TTC549 (cell line): Measurements from ENCODE around the gene DOC2A.

Experiments
- FAIRE-seq: peaks from 2 replicates; lab custom pipeline; 2012; peaks lifted over from hg19 to GRCh38; lab: Jason Lieb, UNC

DOC2A gene

DNA sequence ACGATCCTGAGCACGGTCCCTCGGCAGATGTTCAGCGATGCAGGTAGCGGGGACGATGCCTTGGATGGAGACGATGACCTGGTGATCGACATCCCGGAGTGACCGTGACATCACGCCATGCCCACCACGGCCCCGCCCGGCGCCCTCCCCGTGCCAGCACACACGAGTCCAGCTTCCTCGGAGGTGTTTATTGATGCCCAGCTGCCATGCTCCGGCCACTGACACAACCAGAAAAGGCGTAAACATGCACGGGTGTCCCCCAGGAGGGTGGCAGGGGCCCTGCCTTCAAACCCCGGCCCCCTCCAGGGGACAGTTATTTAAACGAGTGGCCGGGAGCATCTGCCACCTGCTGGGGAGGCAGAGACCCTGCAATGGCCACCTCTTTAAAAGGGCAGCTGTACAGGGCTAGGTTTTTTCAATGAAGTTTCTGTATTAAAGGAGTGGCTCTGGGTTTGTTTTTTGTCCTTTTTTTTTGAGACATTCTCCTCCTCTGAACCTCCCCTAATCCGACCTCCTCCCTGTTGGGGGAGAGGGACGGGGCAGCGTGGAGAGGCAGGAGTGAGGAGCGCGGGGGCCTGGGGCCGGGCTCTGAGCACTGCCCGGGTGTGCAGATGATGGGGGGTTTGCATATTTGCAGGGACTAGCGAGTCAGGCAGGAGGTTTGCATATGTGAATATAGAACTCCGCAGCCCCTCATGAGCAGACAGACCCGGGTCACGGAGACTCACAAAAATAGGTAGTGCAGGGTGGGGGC lies 5.3 kb downstream of the DOC2A start:
- FAIRE-seq = no peak

DNA sequence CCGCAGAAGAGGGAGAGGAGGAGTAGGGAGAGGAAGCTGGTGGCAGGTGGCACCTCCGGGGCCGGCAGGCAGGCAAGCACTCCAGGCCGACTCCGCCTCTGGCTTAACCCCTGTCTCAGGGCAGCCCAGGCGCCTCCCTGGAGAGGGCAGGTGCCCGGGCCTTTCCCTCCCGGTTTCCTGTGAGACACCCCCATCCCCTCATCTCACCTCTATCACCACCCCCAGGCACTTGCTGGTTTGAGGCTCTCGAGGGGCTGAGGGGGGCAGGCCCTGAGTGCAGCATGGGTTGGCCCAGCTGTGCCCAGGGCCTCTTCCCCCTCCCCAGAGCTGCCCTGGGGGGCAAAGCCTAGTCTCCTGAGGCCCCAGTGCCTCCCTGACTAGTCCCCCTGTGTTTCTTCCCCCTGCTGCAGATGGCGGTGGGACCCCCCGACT lies 6.0 kb downstream of the DOC2A start:
- FAIRE-seq = no peak

DNA sequence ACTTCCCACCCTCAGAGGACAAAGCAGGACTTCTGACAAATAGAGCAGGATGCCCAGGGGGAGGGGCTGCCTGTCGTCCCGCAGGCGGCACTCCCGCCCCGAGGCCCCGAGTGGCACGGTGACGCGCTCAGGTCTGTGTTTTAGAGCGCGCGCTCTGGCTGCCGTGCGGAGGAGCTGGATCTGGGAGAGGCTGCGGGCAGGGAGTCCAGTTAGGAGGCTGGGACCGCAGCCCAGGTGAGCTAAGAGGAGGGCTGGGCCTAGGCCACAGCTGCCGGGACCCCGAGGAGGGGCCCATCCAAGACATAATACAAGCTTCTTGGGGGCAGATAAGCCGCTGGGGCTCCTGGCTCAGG lies 6.4 kb downstream of the DOC2A start:
- FAIRE-seq = no peak

DNA sequence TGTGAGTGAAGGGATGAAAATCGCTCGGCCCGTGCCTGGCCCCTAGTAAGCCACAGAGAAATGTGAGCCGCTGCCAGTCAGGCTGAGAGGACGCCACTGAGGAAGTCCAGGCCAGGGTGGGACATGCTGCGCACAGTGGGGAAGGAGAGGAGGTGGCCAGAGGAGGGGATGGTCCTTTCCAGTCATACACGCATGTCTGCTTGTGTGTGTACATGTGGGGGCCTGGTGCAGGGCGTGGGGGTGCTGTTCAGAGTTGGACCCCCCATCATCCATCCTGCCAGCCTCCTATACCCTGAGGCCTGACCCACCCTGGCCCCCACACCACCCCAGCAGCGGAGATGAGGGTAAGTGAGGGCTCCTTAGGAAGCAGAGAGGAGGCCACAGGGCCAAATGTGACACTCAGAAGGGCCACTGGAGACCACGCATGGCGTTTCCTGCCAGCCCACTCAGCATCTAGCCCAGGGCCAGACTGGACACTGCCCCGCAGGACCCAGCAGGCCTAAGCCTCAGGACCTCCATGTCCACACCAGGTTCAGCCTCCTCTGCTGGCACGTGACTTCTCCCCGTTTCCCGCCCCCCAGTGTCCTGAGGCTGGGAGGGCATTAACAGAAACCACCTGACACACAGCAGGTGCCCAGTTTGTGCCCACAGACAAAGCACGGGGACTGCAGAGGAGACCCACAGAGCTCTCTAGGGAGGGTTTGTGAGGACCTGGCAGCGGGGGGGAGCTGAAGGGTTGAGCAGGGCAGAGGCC lies 7.0 kb downstream of the DOC2A start:
- no peak for FAIRE-seq

DNA sequence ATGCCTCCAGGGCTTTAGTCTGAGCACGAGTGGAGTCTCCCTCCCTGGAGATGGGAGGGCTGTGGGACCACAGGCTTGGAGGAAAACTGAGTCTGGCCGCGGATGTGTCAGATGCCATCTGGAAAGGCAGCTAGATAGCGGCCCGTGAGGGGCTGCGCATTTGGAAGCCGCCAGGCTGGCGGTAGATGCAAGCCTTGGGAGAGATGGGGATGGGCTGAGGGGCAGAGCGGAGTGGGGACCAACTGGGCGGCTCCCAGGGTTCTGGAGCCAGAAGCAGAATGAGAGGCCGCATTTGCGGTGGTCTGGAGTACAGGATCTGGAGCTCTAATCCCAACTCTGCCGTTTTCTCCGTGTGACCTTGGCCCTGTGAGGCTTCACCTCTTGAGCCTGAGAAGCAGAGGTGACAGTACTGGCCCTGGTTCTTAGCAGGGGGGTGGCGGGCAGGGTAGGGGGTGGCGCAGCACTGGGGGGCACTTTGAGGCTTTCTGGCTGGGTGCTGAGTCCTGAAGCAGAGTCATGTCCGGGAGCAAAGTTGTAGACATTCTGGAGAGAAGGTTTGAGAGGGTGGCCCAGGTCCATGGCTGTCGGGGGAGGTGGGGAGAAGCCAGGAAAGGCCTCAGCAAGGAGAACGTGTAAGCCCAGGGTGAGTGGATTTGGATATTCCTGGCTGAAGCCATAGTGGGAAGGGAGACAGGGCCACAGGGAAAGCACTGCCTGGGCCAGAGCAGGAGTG lies 8.0 kb downstream of the DOC2A start:
- no peak for FAIRE-seq

DNA sequence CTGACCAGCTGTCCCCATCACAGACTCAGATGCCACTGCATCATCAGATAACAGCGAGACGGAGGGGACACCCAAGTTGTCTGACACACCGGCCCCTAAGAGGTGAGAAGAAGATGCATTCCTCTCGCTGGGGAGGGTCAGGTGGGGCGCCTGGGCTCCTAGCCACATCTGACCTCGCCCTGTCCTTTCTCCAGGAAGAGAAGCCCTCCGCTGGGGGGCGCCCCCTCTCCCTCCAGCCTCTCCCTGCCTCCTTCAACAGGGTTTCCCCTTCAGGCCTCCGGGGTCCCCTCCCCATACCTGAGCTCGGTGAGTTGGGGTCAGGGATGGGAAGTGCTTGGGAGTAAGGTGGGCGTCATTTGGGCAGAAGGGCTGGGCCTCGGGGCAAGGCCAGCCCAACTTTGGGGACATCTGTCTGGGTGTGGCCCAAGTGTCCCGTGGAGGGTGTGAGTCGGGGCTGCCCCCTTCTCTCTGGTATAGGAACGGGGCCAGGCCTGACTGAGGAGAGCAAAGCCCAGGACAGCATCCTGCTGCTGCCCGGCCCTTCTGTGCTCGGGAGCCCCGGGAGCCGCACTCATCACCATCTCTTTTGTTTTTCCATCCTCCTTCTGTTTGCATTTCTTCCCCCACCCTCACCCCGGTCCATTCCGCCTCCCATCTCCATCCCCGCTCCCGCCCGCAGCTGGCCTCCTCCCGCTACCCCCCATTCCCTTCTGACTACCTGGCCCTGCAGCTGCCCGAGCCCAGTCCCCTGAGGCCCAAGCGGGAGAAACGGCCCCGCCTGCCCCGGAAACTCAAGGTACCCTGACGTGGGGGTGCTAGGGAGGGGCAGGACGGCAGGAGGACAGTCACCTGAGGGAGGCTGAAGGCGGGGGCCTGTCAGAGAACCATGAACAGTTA lies 9.8 kb downstream of the DOC2A start:
- no peak for FAIRE-seq

DNA sequence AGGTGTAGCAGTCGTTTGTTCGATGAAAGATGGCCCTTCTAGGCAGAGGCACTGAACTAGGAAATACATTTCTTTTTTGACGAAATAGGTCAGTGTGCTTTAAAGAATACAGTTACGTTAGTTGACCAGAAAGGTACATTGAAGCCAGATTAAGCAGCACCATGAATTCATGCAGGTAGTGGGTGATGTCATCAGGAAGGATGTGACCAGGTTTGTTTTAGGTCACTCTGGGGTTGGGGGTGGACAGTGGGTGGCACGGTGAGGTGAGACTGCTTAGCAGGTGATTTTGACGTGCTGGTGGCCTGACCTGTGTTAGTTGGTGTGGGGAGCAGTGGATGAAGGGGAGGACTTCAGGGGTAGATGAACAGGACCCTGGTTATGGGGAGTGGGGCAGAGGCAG lies 11.2 kb downstream of the DOC2A start:
- FAIRE-seq = no peak

DNA sequence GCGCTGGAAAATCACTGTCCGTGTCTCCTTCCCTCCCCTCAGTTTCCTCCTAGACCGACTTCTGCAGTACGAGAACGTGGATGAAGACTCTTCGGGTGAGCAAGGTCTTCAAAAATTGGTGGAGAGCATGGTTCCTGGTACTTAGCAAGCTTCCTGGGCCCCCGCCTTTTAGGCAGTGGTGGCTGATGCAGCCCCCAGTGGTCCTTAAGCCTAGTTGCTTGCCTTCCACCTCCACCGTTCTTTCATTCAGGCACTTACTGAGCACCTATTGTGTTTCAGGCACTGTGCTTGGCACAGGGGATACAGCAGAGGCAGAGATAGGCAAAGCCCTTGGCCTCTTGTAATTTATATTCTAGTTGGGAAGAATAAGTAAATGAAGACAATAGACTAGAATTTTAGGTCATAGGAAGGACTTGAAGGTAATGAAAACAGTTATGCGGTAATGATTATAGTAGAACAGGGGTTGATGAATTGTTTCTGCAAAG lies 14.0 kb downstream of the DOC2A start:
- no peak for FAIRE-seq

DNA sequence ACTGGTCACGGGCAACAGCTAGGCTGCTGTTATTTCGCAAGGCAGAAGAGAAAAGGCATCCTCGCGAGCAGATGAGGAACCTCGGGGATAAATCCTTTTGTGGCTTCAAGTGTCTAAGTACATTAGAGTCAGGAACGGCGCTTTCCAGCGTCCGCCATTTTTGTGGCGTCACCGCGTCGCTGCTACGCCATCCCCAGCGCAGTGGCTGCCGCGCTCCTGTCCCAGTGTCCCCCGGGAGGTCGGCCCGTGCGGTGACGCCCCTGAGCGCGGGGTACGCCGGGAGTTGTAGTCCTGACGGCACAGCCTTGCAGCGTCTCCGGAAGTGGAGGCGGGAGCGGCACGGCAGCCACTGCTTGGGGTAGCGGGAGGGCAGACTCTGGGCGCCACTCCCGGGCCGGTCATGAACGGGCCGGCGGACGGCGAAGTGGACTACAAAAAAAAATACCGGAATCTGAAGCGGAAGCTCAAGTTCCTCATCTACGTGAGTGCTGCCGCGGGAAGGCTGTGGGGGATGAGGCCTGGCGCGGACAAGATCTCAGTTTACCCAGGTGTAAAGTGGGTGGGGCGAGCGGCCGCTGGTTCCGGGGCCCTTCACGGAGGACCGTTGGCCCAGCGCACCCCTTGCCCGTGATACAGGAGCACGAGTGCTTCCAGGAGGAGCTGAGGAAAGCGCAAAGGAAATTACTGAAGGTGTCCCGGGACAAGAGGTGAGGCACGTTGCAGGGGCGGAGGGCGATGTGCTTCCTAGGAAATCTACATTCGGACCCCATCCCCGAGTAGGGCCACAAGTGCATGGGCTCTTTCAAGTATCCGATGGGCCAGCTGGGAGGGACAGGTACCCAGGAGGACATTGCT lies 14.7 kb downstream of the DOC2A start, which contains the start of gene INO80E:
INO80E (plus strand) TSS at position 331 of the 855 bp plus-strand sequence; CDS start at position 401, 70 bp downstream.
- peak; percentile 28 for FAIRE-seq

DNA sequence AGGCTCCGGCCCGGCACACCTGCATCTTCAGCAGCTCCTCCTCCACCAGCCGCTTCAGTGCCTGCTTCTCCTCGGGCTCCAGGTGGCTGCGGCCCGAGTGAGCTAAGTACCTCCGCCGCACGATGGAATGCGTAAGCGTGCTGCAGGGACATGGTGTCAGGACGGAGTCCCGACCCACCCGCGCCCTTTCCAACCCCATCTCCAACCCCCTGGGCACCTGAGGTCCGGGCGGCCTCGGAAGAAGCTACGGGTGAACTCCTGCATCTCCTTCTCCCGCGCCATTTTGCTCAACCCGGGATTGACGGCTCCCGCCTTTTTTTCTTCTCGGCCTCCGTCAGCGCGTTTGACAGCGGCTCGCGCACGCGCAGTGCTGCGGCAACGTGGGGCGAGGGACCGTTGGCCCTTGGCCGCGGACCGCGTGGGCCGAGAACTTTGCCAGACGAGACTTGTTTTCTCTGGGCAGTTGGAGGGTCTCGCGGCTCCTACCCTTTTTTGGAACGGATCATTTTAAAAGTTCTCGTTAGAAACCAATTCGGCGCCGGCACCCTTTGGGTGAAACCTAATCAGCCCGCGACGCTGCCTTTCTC lies 15.4 kb downstream of the DOC2A start, which contains the start of gene HIRIP3:
HIRIP3 (minus strand) TSS at position 294 of the 587 bp plus-strand sequence; CDS start at position 282, 12 bp downstream.
- no peak for FAIRE-seq

DNA sequence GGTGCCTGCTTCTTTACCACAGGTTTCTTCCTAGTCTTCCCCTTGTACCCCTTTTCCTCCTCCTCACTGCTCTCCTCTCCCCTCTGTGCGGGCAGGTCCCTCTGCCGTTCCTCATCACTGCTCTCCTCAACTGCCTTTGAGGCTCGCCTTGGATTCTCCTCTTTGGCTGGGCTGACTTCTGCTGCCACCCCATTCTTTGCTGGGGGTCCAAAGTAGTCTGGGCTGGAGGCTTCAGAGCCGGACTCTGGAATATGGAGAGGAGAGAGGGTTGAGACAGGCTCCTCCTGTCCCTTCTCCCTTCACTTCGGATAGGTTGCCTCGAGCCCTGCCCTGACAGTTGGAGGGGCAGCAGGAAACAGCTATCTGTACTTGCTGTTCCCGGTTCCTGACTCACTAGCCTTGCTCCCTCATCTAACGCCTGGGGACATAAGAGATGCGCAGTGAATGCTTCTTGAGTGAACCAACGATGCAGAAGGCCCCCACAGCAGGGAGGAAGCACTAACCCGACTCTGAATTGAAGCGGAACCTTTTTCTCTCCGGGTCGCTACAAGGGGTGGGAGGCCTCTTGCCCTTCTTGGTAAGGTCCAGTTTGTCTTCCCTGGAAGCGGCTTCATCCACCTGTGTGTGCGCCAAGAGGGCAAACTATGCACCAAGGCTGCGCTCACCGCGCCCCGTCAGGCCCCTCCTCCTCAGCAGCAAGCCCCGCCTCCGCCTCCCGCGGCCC lies 16.1 kb downstream of the DOC2A start:
- no peak for FAIRE-seq

DNA sequence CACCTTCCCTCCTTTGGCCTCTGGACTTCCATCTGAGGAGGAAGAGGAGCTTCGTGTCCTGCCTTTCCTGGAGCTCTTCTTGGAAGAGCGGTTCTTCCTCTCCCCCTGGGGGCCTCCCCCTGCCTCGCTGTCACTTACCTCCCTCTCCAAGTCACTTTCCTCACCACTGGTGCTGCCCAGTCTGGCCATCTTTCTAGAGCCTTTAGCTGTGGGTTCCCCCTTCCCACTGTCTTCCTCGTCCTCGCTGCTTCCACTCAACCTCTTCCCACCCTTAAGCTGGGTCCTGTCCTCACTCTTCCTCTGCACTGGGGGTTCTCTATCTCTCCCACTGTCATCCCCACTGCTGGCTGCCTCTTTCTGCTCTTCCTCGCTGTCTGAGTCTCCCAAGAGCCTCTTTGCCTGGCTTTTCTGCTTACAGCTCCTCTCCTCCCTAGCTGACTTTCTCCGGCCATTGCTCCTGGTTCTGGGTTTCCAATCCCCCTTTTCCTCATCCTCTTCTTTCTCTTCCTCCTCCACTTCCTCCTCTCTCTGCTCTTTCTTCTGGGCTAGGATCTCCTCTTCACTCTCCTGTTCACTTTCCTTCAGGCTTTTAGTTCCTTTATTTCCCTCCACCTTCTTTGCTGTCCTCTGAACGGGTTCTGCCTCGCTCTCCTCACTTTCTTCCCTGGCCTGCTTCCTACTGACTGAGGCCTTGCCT lies 16.8 kb downstream of the DOC2A start:
- no peak for FAIRE-seq

DNA sequence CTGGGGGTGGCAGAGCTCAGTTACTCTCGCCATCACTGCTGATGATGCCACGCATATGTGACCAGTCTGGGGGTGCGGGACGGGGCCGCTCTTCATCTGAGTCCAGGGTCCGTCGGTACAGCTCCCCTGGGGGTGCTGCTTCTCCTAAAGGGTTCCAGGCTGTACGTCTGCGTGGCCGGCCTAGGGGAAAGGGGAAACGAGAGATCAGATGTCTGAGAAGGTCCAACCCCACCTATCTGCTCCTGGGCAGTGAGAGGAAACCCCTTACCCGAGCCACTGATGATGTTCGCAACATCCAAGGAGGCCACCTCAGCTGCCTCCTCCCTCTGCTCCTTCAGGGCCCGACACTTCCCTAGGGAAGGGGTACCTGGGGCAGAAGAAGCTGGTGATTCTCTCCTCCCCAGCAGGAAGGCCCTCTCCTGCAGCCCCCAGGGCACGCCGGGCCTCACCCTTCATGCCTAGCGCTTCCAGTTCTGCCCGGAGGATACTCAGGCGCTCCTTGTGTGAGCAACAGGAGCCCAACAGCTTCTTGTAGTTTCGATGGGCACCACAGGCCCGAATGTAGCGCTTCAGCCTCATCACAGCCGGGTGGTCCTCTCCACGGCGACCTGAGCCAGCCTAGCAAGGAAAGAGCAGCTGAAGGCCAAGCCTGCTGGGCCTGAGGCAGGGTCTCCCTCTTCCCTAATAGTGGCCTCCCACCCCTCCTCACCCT lies 17.5 kb downstream of the DOC2A start:
- FAIRE-seq = no peak

DNA sequence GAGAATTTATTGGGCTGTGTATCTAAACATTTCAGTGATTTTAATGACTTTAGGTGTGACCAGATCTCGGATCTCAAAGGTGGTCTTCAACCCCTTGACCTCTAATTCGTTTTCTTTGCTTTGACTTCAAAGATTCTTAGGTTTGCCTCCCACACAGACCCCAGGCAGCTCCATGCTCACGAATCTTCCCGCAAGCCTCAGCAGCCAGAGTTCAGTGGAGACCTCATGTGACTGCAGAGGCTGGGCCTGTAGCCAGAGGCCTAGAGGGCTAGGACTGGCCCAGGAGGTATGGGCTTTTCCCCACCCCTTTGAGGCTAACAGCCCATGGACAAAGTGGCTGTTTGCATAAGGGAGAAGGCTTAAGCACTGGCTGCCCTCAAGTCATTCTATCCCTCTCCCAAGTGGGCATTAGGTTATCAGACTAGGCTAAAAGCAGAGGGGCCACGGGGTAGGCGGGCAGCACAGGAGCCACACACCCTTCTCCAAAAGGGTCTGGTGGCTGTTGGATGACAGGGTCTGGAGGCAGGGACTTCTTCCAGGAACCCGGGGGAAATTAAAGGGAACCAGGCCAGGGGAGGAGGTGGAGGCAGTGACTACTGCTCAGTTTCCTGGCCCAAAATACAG lies 18.4 kb downstream of the DOC2A start:
- no peak for FAIRE-seq

DNA sequence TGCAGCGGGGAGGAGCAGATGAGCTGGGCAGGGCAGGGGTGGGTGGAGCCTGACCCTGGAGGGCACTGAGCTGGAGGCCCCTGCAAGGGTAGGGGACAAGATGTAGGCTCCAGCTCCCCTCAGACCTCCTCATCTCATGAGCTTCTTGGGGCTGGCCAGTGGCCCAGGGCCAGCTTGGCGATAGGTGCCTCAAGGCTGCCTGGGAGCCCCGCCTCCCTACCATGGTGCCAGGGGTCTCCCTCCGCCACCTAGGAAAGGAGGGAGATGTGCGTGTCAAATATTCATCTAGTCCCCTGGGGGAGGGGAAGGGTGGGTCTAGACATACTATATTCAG lies 19.3 kb downstream of the DOC2A start:
- no peak for FAIRE-seq

DNA sequence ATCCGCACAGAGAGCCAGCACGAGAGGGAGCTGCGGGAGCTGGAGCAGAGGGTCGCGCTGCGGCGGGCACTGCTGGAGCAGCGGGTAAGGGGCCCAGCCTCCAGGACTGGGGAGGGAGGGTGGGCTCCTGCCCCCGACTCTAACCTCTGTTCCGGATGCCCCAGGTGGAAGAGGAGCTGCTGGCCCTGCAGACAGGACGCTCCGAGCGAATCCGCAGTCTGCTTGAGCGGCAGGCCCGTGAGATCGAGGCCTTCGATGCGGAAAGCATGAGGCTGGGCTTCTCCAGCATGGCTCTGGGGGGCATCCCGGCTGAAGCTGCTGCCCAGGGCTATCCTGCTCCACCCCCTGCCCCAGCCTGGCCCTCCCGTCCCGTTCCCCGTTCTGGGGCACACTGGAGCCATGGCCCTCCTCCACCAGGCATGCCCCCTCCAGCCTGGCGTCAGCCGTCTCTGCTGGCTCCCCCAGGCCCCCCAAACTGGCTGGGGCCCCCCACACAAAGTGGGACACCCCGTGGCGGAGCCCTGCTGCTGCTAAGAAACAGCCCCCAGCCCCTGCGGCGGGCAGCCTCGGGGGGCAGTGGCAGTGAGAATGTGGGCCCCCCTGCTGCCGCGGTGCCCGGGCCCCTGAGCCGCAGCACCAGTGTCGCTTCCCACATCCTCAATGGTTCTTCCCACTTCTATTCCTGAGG lies 19.8 kb downstream of the DOC2A start:
- no peak for FAIRE-seq

DNA sequence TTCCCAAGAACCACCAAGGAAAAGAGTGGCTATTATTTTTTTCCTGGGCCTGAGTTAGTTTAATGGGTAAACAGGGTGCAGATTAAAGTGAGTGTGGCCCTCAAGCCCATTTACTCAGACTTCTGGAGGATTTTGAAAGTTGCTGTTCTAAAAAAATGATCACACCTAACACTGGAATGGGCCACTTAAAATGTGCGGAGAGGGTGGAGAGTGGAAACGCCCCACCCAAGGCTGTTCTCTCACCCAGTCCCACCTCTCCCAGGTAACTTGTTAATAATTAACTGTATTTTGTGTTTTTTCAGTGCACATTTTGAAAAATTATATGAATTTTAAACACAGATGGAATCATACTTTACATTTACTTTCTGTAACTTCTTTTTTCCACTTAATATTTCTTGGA lies 20.8 kb downstream of the DOC2A start:
- FAIRE-seq = no peak
